Measurements from ENCODE around the gene ERICH2.
"Not testable (repeated sequence)": the region's sequence is repeated elsewhere in the genome, so short reads cannot be mapped to it uniquely, and the experiment has no call there.

DNA sequence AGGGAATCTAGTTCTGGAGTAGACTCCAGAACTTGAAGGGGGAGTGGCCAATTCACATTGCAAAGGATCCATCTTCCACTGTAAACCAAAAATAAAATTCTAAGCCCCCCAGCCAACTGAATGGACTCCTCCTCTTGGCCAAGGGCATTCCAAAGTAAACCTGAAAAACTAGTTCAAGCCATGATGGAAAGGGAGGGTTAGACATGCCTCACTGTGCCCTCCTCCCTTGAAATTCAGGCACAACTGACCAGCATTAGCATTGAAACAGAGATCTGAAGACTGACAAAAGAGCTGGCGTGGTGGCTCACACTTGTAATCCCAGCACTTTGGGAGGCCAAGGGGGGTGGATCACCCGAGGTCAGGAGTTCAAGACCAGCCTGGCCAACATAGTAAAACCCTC lies 35.6 kb upstream of the ERICH2 start:
- not testable (repeated sequence) for TF ChIP-seq ELF1 (IDR thresholded peaks at IDR 0.05; ENCODE audit: borderline replicate concordance, low read depth); ZFX (IDR thresholded peaks at IDR 0.05); EZH2 (IDR thresholded peaks at IDR 0.05); POLR2AphosphoS5 (IDR thresholded peaks at IDR 0.05; ENCODE audit: low read depth, low read length); YY1 (IDR thresholded peaks at IDR 0.05; ENCODE audit: extremely low read depth, insufficient replicate concordance, low read depth, low read length); POLR2A (IDR thresholded peaks at IDR 0.05; ENCODE audit: borderline replicate concordance, extremely low read depth, insufficient read depth, insufficient read length); SP1 (IDR thresholded peaks at IDR 0.05; ENCODE audit: low read depth); EZH2phosphoT487 (IDR thresholded peaks at IDR 0.05; ENCODE audit: borderline replicate concordance); ZNF274 (IDR thresholded peaks at IDR 0.05; ENCODE audit: low read depth, low read length)
- TF ChIP-seq, protein P1, sequence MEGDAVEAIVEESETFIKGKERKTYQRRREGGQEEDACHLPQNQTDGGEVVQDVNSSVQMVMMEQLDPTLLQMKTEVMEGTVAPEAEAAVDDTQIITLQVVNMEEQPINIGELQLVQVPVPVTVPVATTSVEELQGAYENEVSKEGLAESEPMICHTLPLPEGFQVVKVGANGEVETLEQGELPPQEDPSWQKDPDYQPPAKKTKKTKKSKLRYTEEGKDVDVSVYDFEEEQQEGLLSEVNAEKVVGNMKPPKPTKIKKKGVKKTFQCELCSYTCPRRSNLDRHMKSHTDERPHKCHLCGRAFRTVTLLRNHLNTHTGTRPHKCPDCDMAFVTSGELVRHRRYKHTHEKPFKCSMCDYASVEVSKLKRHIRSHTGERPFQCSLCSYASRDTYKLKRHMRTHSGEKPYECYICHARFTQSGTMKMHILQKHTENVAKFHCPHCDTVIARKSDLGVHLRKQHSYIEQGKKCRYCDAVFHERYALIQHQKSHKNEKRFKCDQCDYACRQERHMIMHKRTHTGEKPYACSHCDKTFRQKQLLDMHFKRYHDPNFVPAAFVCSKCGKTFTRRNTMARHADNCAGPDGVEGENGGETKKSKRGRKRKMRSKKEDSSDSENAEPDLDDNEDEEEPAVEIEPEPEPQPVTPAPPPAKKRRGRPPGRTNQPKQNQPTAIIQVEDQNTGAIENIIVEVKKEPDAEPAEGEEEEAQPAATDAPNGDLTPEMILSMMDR (IDR thresholded peaks at IDR 0.05 in 2 of 3, conservative IDR thresholded peaks at IDR 0.05 in 1 of 3; ENCODE audit: borderline replicate concordance in 1 of 3, insufficient read depth in 1 of 3, low read depth in 2 of 3, low read length in 2 of 3), result not testable (repeated sequence)
- TF ChIP-seq, protein P2, sequence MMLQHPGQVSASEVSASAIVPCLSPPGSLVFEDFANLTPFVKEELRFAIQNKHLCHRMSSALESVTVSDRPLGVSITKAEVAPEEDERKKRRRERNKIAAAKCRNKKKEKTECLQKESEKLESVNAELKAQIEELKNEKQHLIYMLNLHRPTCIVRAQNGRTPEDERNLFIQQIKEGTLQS (IDR thresholded peaks at IDR 0.05), result not testable (repeated sequence)
- TF ChIP-seq, protein P3, sequence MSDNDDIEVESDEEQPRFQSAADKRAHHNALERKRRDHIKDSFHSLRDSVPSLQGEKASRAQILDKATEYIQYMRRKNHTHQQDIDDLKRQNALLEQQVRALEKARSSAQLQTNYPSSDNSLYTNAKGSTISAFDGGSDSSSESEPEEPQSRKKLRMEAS (IDR thresholded peaks at IDR 0.05), result not testable (repeated sequence)
